NCI-H2196 (cell line): ENCODE results near the gene ADORA2A.
A peak's percentile ranks its signal among the peaks of the same experiment; 100 is the strongest.

Experiments used
- DNase-seq: peaks from one replicate; lab custom pipeline; 2025; ENCODE audit not compliant: unreplicated experiment; lab: John Stamatoyannopoulos, UW

Gene ADORA2A

GRCh38 chr22:24427500-24428164, at the start of gene ADORA2A:
ADORA2A (plus strand) TSS chr22:24427599; CDS start chr22:24433405, 5,806 bp downstream.
- DNase-seq, result peak; percentile 7

GRCh38 chr22:24379536-24379935, 47.9 kb upstream of the ADORA2A start:
- DNase-seq, result no peak

- DNase-seq, result no peak
Measured at GRCh38 chr22:24380220-24380904, 47.0 kb upstream of the ADORA2A start.

- DNase-seq, result no peak
Measured at GRCh38 chr22:24380905-24381230, 46.5 kb upstream of the ADORA2A start.

- DNase-seq, result no peak
Measured at GRCh38 chr22:24383061-24383460, 44.3 kb upstream of the ADORA2A start.

- DNase-seq, result no peak
Measured at GRCh38 chr22:24384131-24384530, 43.3 kb upstream of the ADORA2A start.

- no peak for DNase-seq
Measured at GRCh38 chr22:24386937-24387471, 40.4 kb upstream of the ADORA2A start.

- no peak for DNase-seq
Measured at GRCh38 chr22:24389680-24390079, 37.7 kb upstream of the ADORA2A start.

- no peak for DNase-seq
Measured at GRCh38 chr22:24390156-24390555, 37.2 kb upstream of the ADORA2A start.

- DNase-seq, result no peak
Measured at GRCh38 chr22:24390576-24390975, 36.8 kb upstream of the ADORA2A start.

- DNase-seq, result no peak
Measured at GRCh38 chr22:24391836-24392217, 35.6 kb upstream of the ADORA2A start.

GRCh38 chr22:24392218-24392931, 35.0 kb upstream of the ADORA2A start:
- no peak for DNase-seq

GRCh38 chr22:24393012-24393559, 34.3 kb upstream of the ADORA2A start:
- DNase-seq, result no peak

- no peak for DNase-seq
Measured at GRCh38 chr22:24393848-24394247, 33.6 kb upstream of the ADORA2A start.

GRCh38 chr22:24394254-24394653, 33.1 kb upstream of the ADORA2A start:
- DNase-seq, result no peak

GRCh38 chr22:24398409-24398808, 29.0 kb upstream of the ADORA2A start:
- DNase-seq, result no peak

GRCh38 chr22:24400034-24400725, 27.2 kb upstream of the ADORA2A start:
- no peak for DNase-seq

GRCh38 chr22:24400726-24401596, 26.4 kb upstream of the ADORA2A start:
- no peak for DNase-seq

GRCh38 chr22:24401931-24402367, 25.4 kb upstream of the ADORA2A start:
- no peak for DNase-seq
